NOMO-1 treated with dmso at 0.1 percent for 144 hours (cell line): Measurements from ENCODE around the gene RAC3.
"Not testable (repeated sequence)": the region's sequence is repeated elsewhere in the genome, so short reads cannot be mapped to it uniquely, and the experiment has no call there.

ENCODE experiments used
- DNase-seq: peaks from one replicate; lab custom pipeline; 2025; ENCODE audit not compliant: unreplicated experiment; lab: John Stamatoyannopoulos, UW

RAC3 gene

DNA sequence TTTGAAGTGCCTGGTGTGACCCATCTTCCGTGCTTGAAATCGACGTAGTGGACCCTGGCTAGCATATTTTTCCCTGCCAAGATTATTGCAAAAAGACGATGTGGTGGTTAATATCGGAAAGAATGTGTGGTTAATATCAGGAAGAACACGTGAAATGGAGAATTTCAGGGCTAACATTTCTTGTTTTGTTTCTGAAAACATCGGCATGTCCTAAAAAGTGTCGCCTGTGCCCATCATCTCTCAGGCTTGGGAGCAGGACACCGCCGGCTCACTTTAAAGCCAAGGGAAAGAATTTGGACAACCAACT is 6.4 kb downstream of the RAC3 start:
- no peak for DNase-seq

GRCh38 chr17:82038796-82039409 is 7.4 kb downstream of the RAC3 start:
- DNase-seq, result not testable (repeated sequence)

DNA sequence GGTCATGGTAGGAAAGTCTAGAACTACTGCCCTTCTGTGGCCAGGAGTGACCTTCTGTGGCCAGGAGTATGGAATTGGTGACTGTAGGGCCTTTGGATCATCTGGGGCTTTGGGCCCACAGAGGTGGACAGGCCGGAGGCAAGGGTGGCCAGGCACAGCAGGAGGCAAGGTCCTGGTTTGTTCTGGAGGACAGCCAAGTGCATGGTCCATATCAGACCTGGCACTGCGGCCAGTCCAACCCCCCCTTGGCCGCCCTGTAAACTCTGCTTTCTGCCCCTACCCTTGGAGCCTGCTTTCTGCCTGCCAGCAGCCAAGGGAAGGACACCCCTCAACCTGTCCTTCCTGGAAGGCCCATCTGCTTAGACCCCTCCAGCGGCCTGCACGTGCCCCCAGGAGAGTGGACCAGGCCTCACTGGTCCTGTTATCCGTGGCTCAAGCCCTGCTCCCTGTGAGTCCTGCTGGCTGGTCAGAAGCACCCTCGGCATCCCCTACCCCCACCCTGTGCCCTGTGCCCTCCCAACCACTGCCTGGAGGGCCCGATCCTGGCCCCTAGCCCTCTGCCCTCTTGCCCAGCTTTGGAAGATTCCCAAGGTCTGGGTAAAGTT is 8.3 kb downstream of the RAC3 start:
- no peak for DNase-seq

- no peak for DNase-seq
Measured at GRCh38 chr17:82041144-82041814, 9.8 kb downstream of the RAC3 start.

DNA sequence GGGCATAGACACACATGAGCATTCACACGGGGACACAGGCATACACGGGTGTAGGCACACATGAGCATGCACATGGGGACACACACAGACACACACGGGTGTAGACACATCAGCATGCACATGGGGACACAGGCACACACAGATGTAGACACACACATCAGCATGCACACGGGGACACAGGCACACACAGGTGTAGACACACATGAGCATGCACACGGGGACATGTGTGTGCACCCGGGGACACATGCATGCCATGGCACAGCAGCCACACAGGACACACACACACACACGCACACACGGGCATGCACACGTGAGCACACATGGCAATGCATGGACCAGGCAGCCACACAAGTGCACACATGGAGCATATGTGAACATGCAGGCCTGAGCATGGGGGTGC is 11.2 kb downstream of the RAC3 start:
- DNase-seq, result no peak

GRCh38 chr17:82043507-82043906 is 12.0 kb downstream of the RAC3 start:
- no peak for DNase-seq

DNA sequence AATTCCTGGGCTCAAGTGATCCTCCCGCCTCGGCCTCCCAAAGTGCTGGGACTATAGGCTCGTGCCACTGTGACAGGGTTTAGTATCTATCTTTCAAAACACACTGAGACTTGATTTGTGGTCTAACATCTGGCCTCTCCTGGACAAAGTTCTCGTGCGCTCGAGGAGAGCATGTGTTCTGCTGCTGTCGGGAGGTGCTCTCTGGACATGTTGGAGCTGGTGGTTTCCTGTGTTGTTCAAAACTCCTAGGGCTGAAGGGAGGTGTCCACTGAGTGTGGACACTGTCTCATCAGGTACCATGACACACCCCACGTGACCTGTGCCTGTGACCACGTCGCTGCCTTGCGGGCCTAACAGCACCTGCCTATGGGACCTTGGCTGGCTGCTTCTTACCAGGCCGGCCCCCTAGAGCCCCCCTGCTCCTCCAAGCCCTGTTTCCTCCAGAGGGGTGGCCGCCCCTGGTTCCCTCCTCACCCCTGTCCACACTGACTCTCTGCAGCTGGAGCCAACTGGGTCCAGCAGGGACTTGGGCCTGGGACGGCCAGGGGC is 14.5 kb downstream of the RAC3 start:
- DNase-seq, result no peak

DNA sequence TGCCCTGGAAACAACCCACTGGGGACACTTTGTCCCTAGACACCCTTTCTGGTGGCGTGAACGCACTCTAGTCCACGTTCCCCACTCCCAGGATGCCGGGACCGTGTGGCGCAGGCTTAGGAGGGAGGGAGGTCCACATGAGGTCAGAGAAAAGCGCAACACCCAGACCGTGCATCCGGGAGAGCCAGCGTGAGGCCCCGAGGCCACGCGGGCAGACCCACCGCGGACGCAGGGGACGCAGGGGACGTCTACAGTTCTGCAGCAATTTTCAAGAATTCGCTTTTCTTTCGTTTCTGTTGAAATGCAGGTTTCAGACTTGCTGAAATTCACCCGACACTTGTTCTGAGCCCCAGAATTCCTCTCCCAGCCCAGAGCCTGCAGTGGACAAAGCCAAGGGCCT is 15.4 kb downstream of the RAC3 start:
- no peak for DNase-seq

GRCh38 chr17:82047379-82047778 is 15.9 kb downstream of the RAC3 start:
- DNase-seq, result no peak

DNA sequence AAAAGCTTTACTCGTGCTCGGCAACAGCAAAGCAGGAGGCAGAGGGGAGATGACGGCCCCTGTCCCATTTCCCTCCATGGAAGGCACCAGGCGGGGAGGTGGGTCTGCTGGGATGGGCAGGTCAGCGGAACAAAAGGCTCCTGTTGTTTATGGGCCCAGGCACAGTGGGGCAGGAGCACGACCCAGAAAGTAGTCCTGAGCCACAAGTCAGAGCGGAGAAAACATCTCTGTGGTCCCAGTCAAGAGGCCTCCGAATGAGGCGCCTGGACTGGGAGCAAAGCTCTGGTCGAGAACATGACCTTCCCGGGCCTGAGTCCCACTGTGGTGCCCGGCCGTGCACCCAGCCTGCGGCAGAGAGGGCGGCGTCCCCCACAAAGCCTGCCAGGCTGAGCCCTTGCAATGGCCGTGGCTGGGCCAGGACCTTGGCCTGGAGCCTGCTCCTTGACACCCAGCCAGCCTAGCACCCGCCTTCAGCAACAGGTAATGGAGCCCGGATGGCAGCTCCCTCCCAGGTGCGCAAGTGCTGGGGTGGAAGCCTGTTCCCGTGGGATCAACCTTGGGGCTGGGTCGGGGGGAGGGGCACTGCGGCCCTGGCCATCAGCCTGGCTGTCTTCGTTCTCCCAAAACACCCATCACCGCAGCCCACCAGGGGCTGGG is 16.6 kb downstream of the RAC3 start:
- no peak for DNase-seq

- DNase-seq, result no peak
Measured at GRCh38 chr17:82048571-82048971, 17.1 kb downstream of the RAC3 start.

DNA sequence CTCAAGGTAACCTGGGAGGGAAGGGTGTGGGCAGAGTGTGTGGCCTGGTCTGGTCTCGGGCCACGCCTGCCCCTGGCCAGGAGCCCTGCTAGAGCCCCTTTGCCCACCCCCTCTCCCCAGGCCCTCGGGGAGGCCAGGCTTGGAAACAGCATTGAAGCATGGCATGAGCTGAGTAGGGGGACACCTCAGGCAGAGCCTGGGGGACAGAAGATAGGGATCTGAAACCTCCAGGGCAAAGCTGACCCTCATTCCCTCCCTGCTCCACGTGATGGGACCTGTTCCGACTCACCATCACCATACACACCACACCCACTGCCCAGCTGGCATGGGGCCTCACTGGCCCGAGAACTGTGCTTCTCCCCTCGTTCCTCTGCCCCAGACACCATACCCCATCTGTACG is 17.6 kb downstream of the RAC3 start:
- no peak for DNase-seq

DNA sequence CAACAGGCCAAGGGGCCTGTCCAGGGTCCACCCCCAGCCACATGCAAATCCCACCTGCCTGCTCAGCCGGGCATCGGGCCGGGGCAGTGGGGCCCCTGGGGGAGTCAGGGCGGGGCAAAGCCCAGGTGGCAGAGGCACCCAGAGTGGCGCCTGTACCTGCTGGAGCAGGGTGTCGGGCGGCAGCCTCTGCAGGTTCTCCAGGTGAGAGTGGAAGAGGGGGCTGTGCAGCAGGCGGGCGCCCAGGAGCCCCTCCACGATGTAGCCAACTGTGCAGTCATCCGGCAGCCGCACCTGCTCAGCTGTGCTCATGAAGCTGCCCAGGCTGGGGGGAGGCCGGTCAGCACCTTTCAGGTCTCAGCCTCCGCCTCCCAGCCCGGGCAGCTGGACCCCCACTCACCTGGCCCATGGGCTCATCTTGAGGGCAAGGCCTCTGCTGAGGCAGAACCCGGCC is 18.1 kb downstream of the RAC3 start:
- no peak for DNase-seq

DNA sequence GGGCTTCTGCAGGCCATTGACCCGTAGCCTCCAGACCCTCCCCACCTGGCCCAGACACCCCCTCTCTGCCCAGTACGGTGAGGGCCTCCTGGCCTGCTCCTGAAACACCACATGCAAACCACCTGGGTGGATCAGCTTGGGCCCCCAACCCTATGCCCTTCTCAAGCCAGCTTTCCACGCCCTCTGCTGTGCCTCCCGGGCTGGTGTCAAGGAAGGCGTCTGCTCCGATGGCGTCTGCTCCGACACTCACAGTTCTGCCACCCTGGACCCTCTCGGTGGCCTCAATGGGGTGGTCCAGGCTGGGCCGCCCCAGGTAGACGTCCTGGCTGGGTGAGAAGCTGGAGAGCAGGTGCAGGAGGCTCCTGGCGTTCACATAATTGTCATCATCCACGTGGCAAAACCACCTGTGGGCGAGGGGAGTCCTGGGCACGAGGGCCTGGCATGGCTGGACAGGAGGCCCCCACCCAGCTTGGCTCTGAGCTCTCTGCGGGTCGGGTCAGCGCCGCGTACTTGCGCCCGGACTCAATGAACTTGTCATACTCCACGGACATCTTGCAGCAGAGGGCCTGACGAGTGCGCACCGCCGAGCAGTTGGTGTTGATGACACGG is 18.8 kb downstream of the RAC3 start:
- DNase-seq, result no peak

GRCh38 chr17:82050761-82051641 is 19.5 kb downstream of the RAC3 start:
- no peak for DNase-seq

- no peak for DNase-seq
Measured at GRCh38 chr17:82051776-82052637, 20.5 kb downstream of the RAC3 start, which contains the start of the genes GPS1 and RFNG. TSS of gene GPS1 (plus strand) at chr17:82051898. CDS start at chr17:82051932, 34 bp downstream. TSS of gene RFNG (minus strand) at chr17:82051811. CDS start at chr17:82051766, 45 bp downstream.

- DNase-seq, result no peak
Measured at GRCh38 chr17:82052638-82053059, 21.2 kb downstream of the RAC3 start.

GRCh38 chr17:82053130-82053529 is 21.7 kb downstream of the RAC3 start:
- DNase-seq, result no peak

- DNase-seq, result no peak
Measured at GRCh38 chr17:82053556-82054263, 22.2 kb downstream of the RAC3 start.
